HG03025 (cell line): ENCODE measurements around the gene CNOT6L.
"Not testable (repeated sequence)": the region's sequence is repeated elsewhere in the genome, so short reads cannot be mapped to it uniquely, and the experiment has no call there.

ENCODE experiments used
- ATAC-seq: cut with Tn5 transposase; IDR thresholded peaks from one replicate; pipeline ENCODE4 v1.9.1; 2021; ENCODE audit warnings: mild to moderate bottlenecking, moderate library complexity; ENCODE audit not compliant: unreplicated experiment, low FRiP score

The CNOT6L gene

GRCh38 chr4:77818602-77819403 lies at the start of gene CNOT6L:
Gene CNOT6L, minus strand, starts transcription at chr4:77819368. Its CDS starts 60 bp downstream, at chr4:77819308.
- ATAC-seq, result peak; percentile 18

GRCh38 chr4:77865259-77865658 lies 46.1 kb upstream of the CNOT6L start:
- no peak for ATAC-seq

GRCh38 chr4:77863341-77863740 lies 44.2 kb upstream of the CNOT6L start:
- not testable (repeated sequence) for ATAC-seq

GRCh38 chr4:77862478-77863216 lies 43.5 kb upstream of the CNOT6L start, which contains the start of gene MRPL1:
Gene MRPL1, plus strand, starts transcription at chr4:77862830. Its CDS starts 19 bp downstream, at chr4:77862849.
- peak; percentile 90 for ATAC-seq

GRCh38 chr4:77861495-77861894 lies 42.3 kb upstream of the CNOT6L start:
- no peak for ATAC-seq

GRCh38 chr4:77859256-77859655 lies 40.1 kb upstream of the CNOT6L start:
- ATAC-seq, result no peak

- no peak for ATAC-seq
These were observed 37.0 kb upstream of the CNOT6L start for GRCh38 chr4:77856152-77856551.

GRCh38 chr4:77854431-77855111 lies 35.4 kb upstream of the CNOT6L start:
- no peak for ATAC-seq

GRCh38 chr4:77852892-77853495 lies 33.8 kb upstream of the CNOT6L start:
- ATAC-seq, result peak; percentile 57

- no peak for ATAC-seq
These were observed 30.3 kb upstream of the CNOT6L start for GRCh38 chr4:77849278-77849965.

GRCh38 chr4:77848508-77848907 lies 29.3 kb upstream of the CNOT6L start:
- ATAC-seq, result no peak

- ATAC-seq, result no peak
These were observed 26.8 kb upstream of the CNOT6L start for GRCh38 chr4:77845929-77846328.

GRCh38 chr4:77845400-77845799 lies 26.2 kb upstream of the CNOT6L start:
- ATAC-seq, result no peak

GRCh38 chr4:77844363-77844762 lies 25.2 kb upstream of the CNOT6L start:
- ATAC-seq, result no peak

GRCh38 chr4:77843628-77844027 lies 24.5 kb upstream of the CNOT6L start:
- no peak for ATAC-seq

GRCh38 chr4:77834403-77834802 lies 15.2 kb upstream of the CNOT6L start:
- ATAC-seq, result no peak

GRCh38 chr4:77833126-77833724 lies 14.1 kb upstream of the CNOT6L start:
- no peak for ATAC-seq

GRCh38 chr4:77827343-77827742 lies 8.2 kb upstream of the CNOT6L start:
- ATAC-seq, result peak; percentile 88

GRCh38 chr4:77826275-77826674 lies 7.1 kb upstream of the CNOT6L start:
- ATAC-seq, result no peak

GRCh38 chr4:77821775-77822174 lies 2.6 kb upstream of the CNOT6L start:
- no peak for ATAC-seq
